CD4-positive, alpha-beta T cell treated with Interleukin-17A for 1 hour (primary cell): ENCODE results near the gene ATF2.

Experiments
- DNase-seq: peaks from one replicate; pipeline ENCODE4 v3.0.0-alpha.2; 2020

Gene ATF2

GRCh38 chr2:175167792-175168563 is at the start of gene ATF2:
Gene ATF2, minus strand, starts transcription at chr2:175168203. Its CDS starts 31,760 bp downstream, at chr2:175136443.
- DNase-seq = peak; percentile 100

GRCh38 chr2:175207741-175208438 is 39.9 kb upstream of the ATF2 start:
- peak; percentile 20 for DNase-seq

GRCh38 chr2:175206866-175207265 is 38.9 kb upstream of the ATF2 start:
- DNase-seq = no peak

- no peak for DNase-seq
These were observed 37.5 kb upstream of the ATF2 start for GRCh38 chr2:175205523-175205922.

GRCh38 chr2:175203621-175204496 is 35.9 kb upstream of the ATF2 start:
- peak; percentile 42 for DNase-seq

- no peak for DNase-seq
These were observed 27.0 kb upstream of the ATF2 start for GRCh38 chr2:175195012-175195411.

- DNase-seq = no peak
These were observed 20.8 kb upstream of the ATF2 start for GRCh38 chr2:175188761-175189160.

GRCh38 chr2:175187378-175187777 is 19.4 kb upstream of the ATF2 start:
- DNase-seq = peak; percentile 35

GRCh38 chr2:175183674-175184073 is 15.7 kb upstream of the ATF2 start:
- DNase-seq = no peak

- no peak for DNase-seq
These were observed 13.9 kb upstream of the ATF2 start for GRCh38 chr2:175181877-175182308.

- peak; percentile 95 for DNase-seq
These were observed 13.3 kb upstream of the ATF2 start, which contains the start of gene ATP5MC3 for GRCh38 chr2:175181104-175181876. Gene ATP5MC3, minus strand, starts transcription at chr2:175181710. Its CDS starts 317 bp downstream, at chr2:175181393.

GRCh38 chr2:175180701-175181103 is 12.7 kb upstream of the ATF2 start:
- peak; percentile 51 for DNase-seq

- no peak for DNase-seq
These were observed 8.6 kb upstream of the ATF2 start for GRCh38 chr2:175176624-175177023.

- no peak for DNase-seq
These were observed 7.9 kb upstream of the ATF2 start for GRCh38 chr2:175175896-175176295.

- no peak for DNase-seq
These were observed 7.3 kb upstream of the ATF2 start for GRCh38 chr2:175175320-175175719.

- DNase-seq = no peak
These were observed 2.8 kb upstream of the ATF2 start for GRCh38 chr2:175170659-175171304.

- no peak for DNase-seq
These were observed 1.2 kb upstream of the ATF2 start for GRCh38 chr2:175169191-175169590.

GRCh38 chr2:175168564-175168945 is 552 bp upstream of the ATF2 start:
- no peak for DNase-seq

GRCh38 chr2:175167076-175167791 is 769 bp downstream of the ATF2 start:
- no peak for DNase-seq

- no peak for DNase-seq
These were observed 1.7 kb downstream of the ATF2 start for GRCh38 chr2:175166216-175166824.

- DNase-seq = no peak
These were observed 3.8 kb downstream of the ATF2 start for GRCh38 chr2:175164235-175164634.
